ENCODE measurements around the gene ABHD17B.

ABHD17B gene

DNA sequence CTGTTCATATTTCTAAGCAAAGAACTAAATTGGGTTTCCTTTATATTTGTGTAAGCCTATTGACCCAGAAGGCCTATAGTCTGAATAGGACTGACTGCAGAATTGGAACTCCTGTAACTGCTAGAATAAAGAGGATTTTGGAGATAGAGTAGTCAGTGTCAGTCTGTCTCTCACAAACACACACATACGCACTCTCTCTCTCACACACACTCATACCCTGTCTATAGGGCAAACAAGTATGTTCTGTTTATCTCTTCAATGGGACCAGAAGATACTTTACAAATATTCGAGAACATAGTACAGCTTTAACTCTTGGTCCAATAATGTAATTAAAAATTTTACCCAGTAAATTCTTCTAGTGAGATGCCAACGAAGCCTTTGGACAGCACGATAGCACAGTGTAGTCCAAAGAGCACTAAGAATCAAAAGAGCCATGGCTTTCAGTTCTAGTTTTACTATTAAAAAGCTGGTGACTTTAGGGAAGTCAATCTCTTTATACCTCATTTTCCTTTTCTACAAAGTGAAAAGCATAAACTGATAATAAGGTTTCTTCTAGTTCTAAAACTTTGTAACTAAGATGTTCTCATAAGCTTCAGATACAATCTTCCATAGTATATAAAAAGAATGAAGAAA lies 19.3 kb downstream of the ABHD17B start:
- no peaks in the 10 kb centered on the region for H3K36me3 ChIP-seq (ENCODE audit: control insufficient read depth, low read depth, low read length)
- no peak overlapping the region for H3K4me3 ChIP-seq (ENCODE audit: low read length)
- no peak overlapping the region for H3K27ac ChIP-seq (ENCODE audit: low read length)
- peaks cover 20% of the 10 kb centered on the region for H3K4me1 ChIP-seq (ENCODE audit: control insufficient read depth, low read depth, low read length)
- no peaks in the 10 kb centered on the region for H3K9me3 ChIP-seq (ENCODE audit: control insufficient read depth, low read depth, low read length)
- H3K9ac ChIP-seq (ENCODE audit: low read length) = no peak overlapping the region
- no peaks in the 10 kb centered on the region for H3K27me3 ChIP-seq (ENCODE audit: control insufficient read depth, insufficient read depth, low read length)

DNA sequence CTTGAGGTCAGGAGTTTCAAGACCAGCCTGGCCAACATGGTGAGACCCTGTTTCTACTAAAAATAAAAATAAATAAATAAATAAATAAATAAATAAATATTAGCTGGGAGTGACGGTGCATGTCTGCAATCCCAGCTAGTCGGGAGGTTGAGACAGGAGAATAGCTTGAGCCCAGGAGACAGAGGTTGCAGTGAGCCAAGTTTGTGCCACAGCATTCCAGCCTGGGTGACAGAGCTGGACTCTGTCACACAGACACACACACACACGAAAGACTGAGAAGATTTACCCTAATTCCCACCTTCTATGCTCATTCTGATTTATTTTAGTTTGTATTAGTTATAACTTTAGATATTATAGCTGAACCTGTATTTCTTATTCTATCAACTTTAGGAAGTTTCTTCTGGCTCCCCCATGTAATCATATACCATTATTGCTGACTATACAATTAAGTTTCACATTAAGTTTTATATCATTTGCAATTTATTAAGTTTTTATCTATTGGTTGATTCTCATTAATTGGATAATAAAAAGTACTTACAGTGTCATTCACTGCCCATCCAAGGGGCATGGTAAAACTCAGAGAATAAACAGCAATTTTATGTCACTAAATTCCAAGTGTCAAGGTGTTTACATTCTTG lies 20.8 kb downstream of the ABHD17B start:
- Histone ChIP-seq H3K9me3 (ENCODE audit: control insufficient read depth, low read depth, low read length) (no peaks in the 10 kb centered on the region), H3K9ac (ENCODE audit: low read length) (no peak overlapping the region), H3K4me3 (ENCODE audit: low read length) (no peak overlapping the region), H3K4me1 (ENCODE audit: control insufficient read depth, low read depth, low read length) (peaks cover 5% of the 10 kb centered on the region), H3K27ac (ENCODE audit: low read length) (no peak overlapping the region), H3K36me3 (ENCODE audit: control insufficient read depth, low read depth, low read length) (no peaks in the 10 kb centered on the region), H3K27me3 (ENCODE audit: control insufficient read depth, insufficient read depth, low read length) (no peaks in the 10 kb centered on the region)

DNA sequence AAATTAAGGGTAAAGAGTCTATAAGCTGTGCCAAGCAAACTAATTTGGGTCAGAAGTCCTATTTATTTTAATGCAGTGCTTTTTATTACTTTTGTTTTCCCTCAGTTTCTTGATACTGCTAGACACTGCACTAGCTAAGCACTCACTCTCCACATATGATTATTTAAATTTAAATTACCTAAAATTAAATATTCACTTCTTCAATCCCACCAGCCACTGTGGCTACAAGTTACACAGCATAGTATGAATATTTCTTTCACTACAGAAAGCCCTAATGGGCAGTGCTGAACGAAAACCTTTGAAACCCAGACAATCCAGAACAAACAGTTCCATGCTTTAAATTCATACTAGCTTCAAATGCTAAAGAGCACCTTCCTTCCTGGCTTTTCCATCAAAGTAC lies 23.6 kb downstream of the ABHD17B start:
- Histone ChIP-seq H3K9ac (ENCODE audit: low read length) (no peak overlapping the region), H3K4me3 (ENCODE audit: low read length) (no peak overlapping the region), H3K4me1 (ENCODE audit: control insufficient read depth, low read depth, low read length) (peaks cover 4% of the 10 kb centered on the region), H3K27me3 (ENCODE audit: control insufficient read depth, insufficient read depth, low read length) (no peaks in the 10 kb centered on the region), H3K36me3 (ENCODE audit: control insufficient read depth, low read depth, low read length) (no peaks in the 10 kb centered on the region), H3K27ac (ENCODE audit: low read length) (no peak overlapping the region), H3K9me3 (ENCODE audit: control insufficient read depth, low read depth, low read length) (no peaks in the 10 kb centered on the region)

DNA sequence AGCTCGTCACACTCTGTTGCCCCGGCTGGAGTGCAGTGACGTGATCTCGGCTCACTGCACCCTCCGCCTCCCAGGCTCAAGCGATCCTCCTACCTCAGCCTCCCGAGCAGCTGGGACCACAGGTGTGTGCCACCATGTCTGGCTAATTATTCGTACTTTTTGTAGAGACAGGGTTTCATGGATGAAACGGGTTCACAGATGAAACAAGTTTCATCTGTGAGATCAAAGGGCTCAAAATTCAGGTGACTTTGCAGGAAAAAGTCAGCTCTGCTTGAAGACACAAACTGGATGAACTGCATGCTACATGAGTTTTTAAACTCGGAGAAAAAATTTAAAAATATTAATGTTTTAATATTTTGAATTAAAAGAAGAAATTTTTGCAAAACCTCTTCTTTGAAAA lies 24.5 kb downstream of the ABHD17B start:
- H3K9me3 ChIP-seq (ENCODE audit: control insufficient read depth, low read depth, low read length) = no peaks in the 10 kb centered on the region
- no peaks in the 10 kb centered on the region for H3K27me3 ChIP-seq (ENCODE audit: control insufficient read depth, insufficient read depth, low read length)
- no peak overlapping the region for H3K9ac ChIP-seq (ENCODE audit: low read length)
- H3K36me3 ChIP-seq (ENCODE audit: control insufficient read depth, low read depth, low read length) = no peaks in the 10 kb centered on the region
- no peak overlapping the region for H3K27ac ChIP-seq (ENCODE audit: low read length)
- no peak overlapping the region for H3K4me3 ChIP-seq (ENCODE audit: low read length)
- H3K4me1 ChIP-seq (ENCODE audit: control insufficient read depth, low read depth, low read length) = peaks cover 4% of the 10 kb centered on the region

DNA sequence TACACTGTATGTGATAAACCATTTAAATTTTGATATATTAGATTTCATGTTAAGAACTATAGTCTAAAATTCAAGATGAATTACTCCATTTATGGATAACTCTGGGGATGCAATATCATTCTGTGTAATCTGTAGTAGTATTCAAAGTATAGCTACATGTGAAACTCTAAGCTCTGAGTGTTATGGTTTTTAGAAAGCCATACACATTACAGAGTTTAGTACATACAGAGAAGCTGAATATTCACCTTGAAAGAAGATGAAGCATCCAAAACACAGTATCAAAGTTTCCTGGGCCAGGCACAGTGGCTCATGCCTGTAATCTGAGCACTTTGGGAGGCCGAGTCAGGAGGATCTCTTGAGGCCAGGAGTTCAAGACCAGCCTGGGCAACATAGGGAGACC lies 25.0 kb downstream of the ABHD17B start:
- H3K27ac ChIP-seq (ENCODE audit: low read length) = no peak overlapping the region
- peaks cover 3% of the 10 kb centered on the region for H3K4me1 ChIP-seq (ENCODE audit: control insufficient read depth, low read depth, low read length)

DNA sequence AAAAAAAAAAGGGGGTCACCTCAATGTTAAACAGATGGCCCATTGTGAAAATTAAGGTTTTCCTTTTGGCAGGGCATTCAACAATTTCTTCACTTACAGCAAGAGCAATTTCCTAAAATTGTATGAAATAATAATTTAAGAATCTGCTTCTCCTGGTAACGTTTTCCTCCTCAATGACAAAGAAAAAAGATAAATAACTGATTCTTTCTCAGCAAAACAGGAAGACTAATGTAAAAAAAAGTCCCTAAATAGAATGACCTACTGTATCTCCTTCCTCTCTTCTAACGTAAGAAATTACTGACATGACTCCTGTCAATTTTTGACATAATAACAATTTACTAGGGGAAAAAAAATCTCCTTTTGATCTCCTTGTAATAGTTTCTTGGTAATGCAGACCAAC lies 25.5 kb downstream of the ABHD17B start:
- H3K9ac ChIP-seq (ENCODE audit: low read length) = no peak overlapping the region
- H3K27me3 ChIP-seq (ENCODE audit: control insufficient read depth, insufficient read depth, low read length) = no peaks in the 10 kb centered on the region
- peaks cover 3% of the 10 kb centered on the region for H3K4me1 ChIP-seq (ENCODE audit: control insufficient read depth, low read depth, low read length)
- no peaks in the 10 kb centered on the region for H3K9me3 ChIP-seq (ENCODE audit: control insufficient read depth, low read depth, low read length)
- H3K27ac ChIP-seq (ENCODE audit: low read length) = no peak overlapping the region
- H3K4me3 ChIP-seq (ENCODE audit: low read length) = no peak overlapping the region
- no peaks in the 10 kb centered on the region for H3K36me3 ChIP-seq (ENCODE audit: control insufficient read depth, low read depth, low read length)

More for the DNA sequence above, 25.0 kb downstream of the ABHD17B start:
- no peaks in the 10 kb centered on the region for H3K9me3 ChIP-seq (ENCODE audit: control insufficient read depth, low read depth, low read length)
- H3K36me3 ChIP-seq (ENCODE audit: control insufficient read depth, low read depth, low read length) = no peaks in the 10 kb centered on the region
- H3K27me3 ChIP-seq (ENCODE audit: control insufficient read depth, insufficient read depth, low read length) = no peaks in the 10 kb centered on the region
- no peak overlapping the region for H3K9ac ChIP-seq (ENCODE audit: low read length)
- no peak overlapping the region for H3K4me3 ChIP-seq (ENCODE audit: low read length)

DNA sequence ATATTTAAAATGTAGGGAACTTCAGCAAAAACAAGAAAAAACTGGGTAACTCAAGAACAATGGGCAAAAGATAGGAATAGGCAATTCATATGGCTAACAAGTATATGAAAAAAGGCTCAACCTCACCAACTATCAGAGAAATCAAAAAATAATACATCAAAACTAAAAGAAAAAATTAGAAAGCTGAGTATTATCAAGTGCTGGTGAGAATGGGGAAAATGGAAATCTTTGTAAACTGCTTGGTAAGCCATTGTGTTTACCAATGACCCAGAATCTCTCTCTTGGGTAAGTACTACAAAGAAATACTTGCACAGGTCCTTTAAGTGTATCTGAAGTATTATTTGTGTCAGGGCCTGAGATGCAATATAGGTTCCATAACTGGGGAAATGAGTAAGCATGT lies 27.0 kb downstream of the ABHD17B start:
- Histone ChIP-seq H3K36me3 (ENCODE audit: control insufficient read depth, low read depth, low read length) (no peaks in the 10 kb centered on the region), H3K9ac (ENCODE audit: low read length) (no peak overlapping the region), H3K27ac (ENCODE audit: low read length) (no peak overlapping the region), H3K4me1 (ENCODE audit: control insufficient read depth, low read depth, low read length) (peaks cover 3% of the 10 kb centered on the region), H3K4me3 (ENCODE audit: low read length) (no peak overlapping the region), H3K27me3 (ENCODE audit: control insufficient read depth, insufficient read depth, low read length) (no peaks in the 10 kb centered on the region), H3K9me3 (ENCODE audit: control insufficient read depth, low read depth, low read length) (no peaks in the 10 kb centered on the region)

DNA sequence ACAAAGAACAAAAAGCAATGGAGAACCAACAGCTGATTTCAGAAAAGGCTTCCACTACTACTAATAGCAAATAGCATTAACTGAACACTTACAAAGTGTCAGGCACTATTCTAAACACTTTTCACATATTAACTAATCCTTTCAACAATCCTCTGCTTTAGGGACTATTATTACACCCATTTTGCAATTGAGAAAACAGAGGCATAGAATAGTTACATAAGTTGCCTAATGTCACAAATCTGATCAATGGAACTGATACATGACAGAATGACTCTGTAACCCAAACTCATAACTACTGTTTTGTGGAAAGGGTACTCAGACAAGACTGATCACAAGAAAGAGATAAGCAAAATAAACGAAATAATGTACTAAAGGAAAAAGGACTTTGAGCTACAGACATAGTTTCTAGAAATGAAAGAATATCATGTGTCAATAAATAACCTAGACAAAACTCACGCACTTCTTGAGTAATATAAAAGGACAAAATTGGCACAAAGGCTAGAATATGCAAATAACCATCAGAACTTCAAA lies 31.3 kb downstream of the ABHD17B start:
- Histone ChIP-seq H3K4me3 (ENCODE audit: low read length) (no peak overlapping the region), H3K9ac (ENCODE audit: low read length) (no peak overlapping the region), H3K36me3 (ENCODE audit: control insufficient read depth, low read depth, low read length) (peaks cover 2% of the 10 kb centered on the region), H3K27me3 (ENCODE audit: control insufficient read depth, insufficient read depth, low read length) (no peaks in the 10 kb centered on the region), H3K27ac (ENCODE audit: low read length) (no peak overlapping the region), H3K9me3 (ENCODE audit: control insufficient read depth, low read depth, low read length) (no peaks in the 10 kb centered on the region), H3K4me1 (ENCODE audit: control insufficient read depth, low read depth, low read length) (peaks cover 3% of the 10 kb centered on the region)

DNA sequence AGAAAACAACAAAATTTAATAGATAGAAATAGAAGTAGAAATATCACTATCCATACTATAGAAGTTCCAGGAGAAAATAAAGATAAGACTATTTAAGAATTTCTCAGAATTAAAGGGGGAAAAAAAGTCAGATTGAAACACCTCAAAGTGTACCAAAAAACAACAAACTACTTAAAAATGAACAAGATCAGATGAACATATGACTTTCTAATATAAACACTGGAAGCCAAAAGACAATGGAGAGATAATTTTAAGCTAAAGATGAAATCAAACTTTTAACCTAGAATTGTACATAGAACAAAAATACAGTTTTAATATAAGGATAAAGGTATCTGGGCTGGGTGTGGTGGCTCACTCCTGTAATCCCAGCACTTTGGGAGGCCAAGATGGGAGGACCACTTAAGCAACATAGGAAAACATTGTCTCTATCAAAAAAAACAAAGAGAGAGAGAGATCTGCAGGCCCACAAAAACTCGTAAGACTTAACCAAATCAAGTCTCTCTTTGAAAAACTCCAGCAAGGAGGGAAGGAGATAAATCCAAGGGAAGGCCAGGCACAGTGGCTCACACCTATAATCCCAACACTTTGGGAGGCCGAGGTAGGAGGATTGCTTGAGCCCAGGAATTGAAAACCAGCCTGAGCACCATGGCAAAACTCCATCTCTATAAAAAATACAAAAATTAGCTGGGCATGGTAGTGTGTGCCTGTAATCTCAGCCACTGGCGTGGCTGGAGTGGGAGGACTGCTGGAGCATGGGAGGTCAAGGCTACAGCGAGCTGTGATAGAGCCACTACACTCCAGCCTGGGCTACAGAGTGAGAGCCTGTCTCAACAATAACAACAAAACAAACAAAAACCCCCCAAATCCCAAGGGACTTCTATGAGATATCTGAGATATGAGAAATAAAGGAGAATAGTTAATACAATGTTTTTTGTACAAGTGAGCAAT lies 32.4 kb downstream of the ABHD17B start:
- Histone ChIP-seq H3K27ac (ENCODE audit: low read length) (no peak overlapping the region), H3K36me3 (ENCODE audit: control insufficient read depth, low read depth, low read length) (peaks cover 10% of the 10 kb centered on the region), H3K9ac (ENCODE audit: low read length) (no peak overlapping the region), H3K4me3 (ENCODE audit: low read length) (no peak overlapping the region), H3K9me3 (ENCODE audit: control insufficient read depth, low read depth, low read length) (no peaks in the 10 kb centered on the region), H3K4me1 (ENCODE audit: control insufficient read depth, low read depth, low read length) (peaks cover 3% of the 10 kb centered on the region), H3K27me3 (ENCODE audit: control insufficient read depth, insufficient read depth, low read length) (no peaks in the 10 kb centered on the region)

DNA sequence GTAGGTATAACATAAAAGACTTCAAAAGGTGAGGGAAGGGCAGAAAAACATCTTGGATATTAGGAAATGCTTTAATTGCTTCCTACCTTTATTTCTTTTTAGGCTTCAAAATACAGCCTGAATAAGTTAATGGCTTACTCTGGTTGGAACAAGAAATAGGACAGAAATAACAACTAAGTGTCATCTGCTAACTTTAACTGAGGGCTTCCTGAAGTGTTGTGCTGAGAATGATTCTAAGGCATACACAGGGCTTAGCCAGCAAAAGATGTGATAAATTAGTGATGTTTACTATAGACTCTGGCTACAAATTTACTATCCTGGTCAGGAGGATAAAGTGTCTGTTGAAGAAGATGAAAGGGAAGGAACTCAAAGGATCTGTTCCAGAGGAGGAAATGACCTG lies 34.2 kb downstream of the ABHD17B start:
- Histone ChIP-seq H3K27ac (ENCODE audit: low read length) (no peak overlapping the region), H3K9ac (ENCODE audit: low read length) (no peak overlapping the region), H3K9me3 (ENCODE audit: control insufficient read depth, low read depth, low read length) (no peaks in the 10 kb centered on the region), H3K27me3 (ENCODE audit: control insufficient read depth, insufficient read depth, low read length) (no peaks in the 10 kb centered on the region), H3K36me3 (ENCODE audit: control insufficient read depth, low read depth, low read length) (peaks cover 12% of the 10 kb centered on the region), H3K4me3 (ENCODE audit: low read length) (no peak overlapping the region), H3K4me1 (ENCODE audit: control insufficient read depth, low read depth, low read length) (peaks cover 2% of the 10 kb centered on the region)

DNA sequence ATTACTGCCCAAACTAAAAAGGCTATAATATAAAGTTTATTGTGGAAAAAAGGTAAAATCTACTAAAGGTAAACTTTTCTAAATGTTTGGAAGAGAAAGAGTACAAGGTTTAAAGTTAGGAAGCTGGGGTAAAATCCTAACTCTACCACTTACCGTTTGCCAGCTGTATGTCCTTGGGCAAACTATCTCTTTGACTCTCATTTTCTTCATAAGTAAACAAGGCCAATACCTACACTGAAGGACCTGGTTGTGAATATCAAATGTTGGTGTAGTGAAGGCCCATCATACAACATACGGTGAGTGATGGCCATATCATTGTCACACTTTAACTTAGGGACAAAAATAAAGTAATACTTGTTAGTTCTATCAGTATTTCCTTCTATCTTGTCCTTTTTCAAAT lies 34.9 kb downstream of the ABHD17B start:
- no peaks in the 10 kb centered on the region for H3K9me3 ChIP-seq (ENCODE audit: control insufficient read depth, low read depth, low read length)
- no peaks in the 10 kb centered on the region for H3K27me3 ChIP-seq (ENCODE audit: control insufficient read depth, insufficient read depth, low read length)
- H3K4me1 ChIP-seq (ENCODE audit: control insufficient read depth, low read depth, low read length) = no peaks in the 10 kb centered on the region
- H3K4me3 ChIP-seq (ENCODE audit: low read length) = no peak overlapping the region
- H3K27ac ChIP-seq (ENCODE audit: low read length) = no peak overlapping the region
- peaks cover 19% of the 10 kb centered on the region for H3K36me3 ChIP-seq (ENCODE audit: control insufficient read depth, low read depth, low read length)
- no peak overlapping the region for H3K9ac ChIP-seq (ENCODE audit: low read length)

All from iPS-18a (cell line).